Ishikawa (cell line): Measurements from ENCODE around the gene BABAM2.

Source experiments
- TAF1 ChIP-seq: IDR thresholded peaks from 2 replicates; pipeline ENCODE4 v1.6.1; 2012; ENCODE audit warnings: low read depth, mild to moderate bottlenecking
- TEAD4 ChIP-seq: IDR thresholded peaks from 2 replicates; pipeline ENCODE4 v1.6.1; 2012
- TF ChIP-seq, protein P1 (sequence below): IDR thresholded peaks from 2 replicates; pipeline ENCODE4 v1.6.1; 2012

DNA sequence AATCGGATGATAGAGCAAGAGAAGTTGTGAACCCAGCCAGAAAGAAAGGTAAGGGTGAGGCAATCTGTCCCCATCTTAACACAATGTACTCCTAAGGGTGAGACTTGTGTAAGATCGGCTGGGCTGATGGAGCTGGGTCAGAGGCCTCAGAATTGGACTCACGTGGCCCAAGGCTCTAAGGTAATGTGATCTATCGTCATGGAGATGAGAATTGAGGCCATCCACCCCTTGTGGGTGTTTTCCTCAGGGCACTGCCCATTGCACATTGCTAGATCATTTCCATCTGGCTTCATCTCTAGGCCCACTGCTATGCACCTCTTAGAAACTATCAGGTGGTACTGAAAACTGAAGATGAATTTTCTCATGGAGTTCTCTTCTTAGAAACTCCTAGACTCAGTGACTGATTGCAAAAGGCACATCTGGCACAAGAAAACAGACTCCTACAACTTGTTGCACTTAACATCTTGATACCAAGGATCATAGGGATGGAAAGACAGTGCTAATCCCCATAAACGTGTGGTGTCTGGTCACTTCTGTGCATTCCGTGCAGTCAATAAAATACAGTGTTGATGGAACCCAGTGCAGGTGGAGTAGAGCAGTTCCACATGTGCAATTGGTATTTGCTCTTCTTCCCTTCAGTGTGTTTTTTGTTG, 273.2 kb downstream of the BABAM2 start:
- TF ChIP-seq, protein P1, sequence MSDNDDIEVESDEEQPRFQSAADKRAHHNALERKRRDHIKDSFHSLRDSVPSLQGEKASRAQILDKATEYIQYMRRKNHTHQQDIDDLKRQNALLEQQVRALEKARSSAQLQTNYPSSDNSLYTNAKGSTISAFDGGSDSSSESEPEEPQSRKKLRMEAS = no peak
- TF ChIP-seq TAF1 = no peak
- no peak for TF ChIP-seq TEAD4
